H9 (cell line): Measurements from ENCODE around the gene PPP2R3B. TPM values are rescaled to one million over a fixed set of nuclear protein-coding genes. Genes with fewer than 3 reads are reported as not detected.

Source experiments
- DNase-seq: peaks from one replicate; pipeline ENCODE4 v3.0.0-alpha.2; 2017
- H2AFZ ChIP-seq: one replicate; pipeline ENCODE4 v1.6.1; 2013; ENCODE audit warnings: mild to moderate bottlenecking, low read length, control low read depth, moderate library complexity
- H2AK5ac ChIP-seq: 2 replicates; pipeline ENCODE4 v1.6.1; 2013; ENCODE audit warnings: low read length, control low read depth, mixed read lengths; ENCODE audit not compliant: insufficient read length
- H2BK120ac ChIP-seq: one replicate; pipeline ENCODE4 v1.6.1; 2013; ENCODE audit warnings: low read depth, mild to moderate bottlenecking, low read length, control low read depth, inconsistent platforms; ENCODE audit not compliant: poor library complexity, severe bottlenecking
- H2BK12ac ChIP-seq: 2 replicates; pipeline ENCODE4 v1.6.1; 2013; ENCODE audit warnings: low read length, control low read depth, mixed read lengths, low read depth; ENCODE audit not compliant: insufficient read length
- H2BK15ac ChIP-seq: 2 replicates; pipeline ENCODE4 v1.6.1; 2013; ENCODE audit warnings: low read depth, low read length, control low read depth
- H2BK20ac ChIP-seq: one replicate; pipeline ENCODE4 v1.6.1; 2013; ENCODE audit warnings: low read depth, mild to moderate bottlenecking, low read length, control low read depth, inconsistent platforms; ENCODE audit not compliant: poor library complexity, severe bottlenecking
- H2BK5ac ChIP-seq: 2 replicates; pipeline ENCODE4 v1.6.1; 2013; ENCODE audit warnings: low read length, control low read depth, mixed read lengths; ENCODE audit not compliant: insufficient read length
- H3K14ac ChIP-seq: 2 replicates; pipeline ENCODE4 v1.6.1; 2013; ENCODE audit warnings: low read length, control low read depth; ENCODE audit not compliant: insufficient read depth
- H3K18ac ChIP-seq: 2 replicates; pipeline ENCODE4 v1.6.1; 2013; ENCODE audit warnings: low read depth, mild to moderate bottlenecking, mixed read lengths, low read length, control low read depth; ENCODE audit not compliant: insufficient read length
- H3K23ac ChIP-seq: 2 replicates; pipeline ENCODE4 v1.6.1; 2013; ENCODE audit warnings: low read length, control low read depth, mixed read lengths, low read depth; ENCODE audit not compliant: insufficient read length
- H3K23me2 ChIP-seq: 2 replicates; pipeline ENCODE4 v1.6.1; 2013; ENCODE audit warnings: low read depth, mild to moderate bottlenecking, mixed read lengths, low read length, control low read depth; ENCODE audit not compliant: insufficient read length, poor library complexity, severe bottlenecking
- H3K27ac ChIP-seq: 2 replicates; pipeline ENCODE4 v1.5.1; 2013; ENCODE audit warnings: low read length, control low read depth, mixed read lengths, low read depth; ENCODE audit not compliant: insufficient read length
- H3K27me3 ChIP-seq: 2 replicates; pipeline ENCODE4 v1.6.1; 2013; ENCODE audit warnings: low read length, control low read depth, inconsistent platforms; ENCODE audit not compliant: insufficient read depth
- H3K4ac ChIP-seq: 2 replicates; pipeline ENCODE4 v1.6.1; 2013; ENCODE audit warnings: low read depth, mild to moderate bottlenecking, control low read depth, inconsistent platforms, low read length, moderate library complexity
- H3K4me1 ChIP-seq: 2 replicates; pipeline ENCODE4 v1.6.1; 2013; ENCODE audit warnings: low read length, control low read depth, inconsistent platforms; ENCODE audit not compliant: insufficient read depth
- H3K4me2 ChIP-seq: 2 replicates; pipeline ENCODE4 v1.6.1; 2013; ENCODE audit warnings: low read length, control low read depth, mixed read lengths; ENCODE audit not compliant: insufficient read length, insufficient read depth
- H3K56ac ChIP-seq: 2 replicates; pipeline ENCODE4 v1.6.1; 2013; ENCODE audit warnings: low read depth, mild to moderate bottlenecking, mixed read lengths, low read length, control low read depth; ENCODE audit not compliant: insufficient read length
- H3K79me1 ChIP-seq: 2 replicates; pipeline ENCODE4 v1.6.1; 2013; ENCODE audit warnings: low read depth, mild to moderate bottlenecking, moderate library complexity, low read length, control low read depth, inconsistent platforms; ENCODE audit not compliant: insufficient read depth, poor library complexity, severe bottlenecking
- H3K79me2 ChIP-seq: 2 replicates; pipeline ENCODE4 v1.6.1; 2013; ENCODE audit warnings: low read length, control low read depth, inconsistent platforms; ENCODE audit not compliant: insufficient read depth
- H3K9ac ChIP-seq: 2 replicates; pipeline ENCODE4 v1.6.1; 2013; ENCODE audit warnings: low read length, control low read depth, mixed read lengths; ENCODE audit not compliant: insufficient read length; ENCODE audit errors: extremely low read depth
- H3K9me3 ChIP-seq: one replicate; pipeline ENCODE4 v1.6.1; 2013; ENCODE audit warnings: low read depth, low read length, inconsistent platforms; ENCODE audit not compliant: control insufficient read depth
- H3T11ph ChIP-seq: one replicate; pipeline ENCODE4 v1.6.1; 2013; ENCODE audit warnings: mild to moderate bottlenecking, low read length, control low read depth, inconsistent platforms
- H4K20me1 ChIP-seq: one replicate; pipeline ENCODE4 v1.6.1; 2013; ENCODE audit not compliant: control insufficient read depth, insufficient read length, insufficient read depth
- H4K5ac ChIP-seq: 2 replicates; pipeline ENCODE4 v1.6.1; 2013; ENCODE audit warnings: low read depth, mild to moderate bottlenecking, mixed read lengths, low read length, control low read depth; ENCODE audit not compliant: insufficient read length
- H4K8ac ChIP-seq: replicated peaks from 2 replicates; pipeline ENCODE4 v1.6.1; 2013; ENCODE audit warnings: low read length, control low read depth, mixed read lengths, low read depth; ENCODE audit not compliant: insufficient read length
- H4K91ac ChIP-seq: 2 replicates; pipeline ENCODE4 v1.6.1; 2013; ENCODE audit warnings: low read depth, mild to moderate bottlenecking, moderate library complexity, mixed read lengths, low read length, control low read depth; ENCODE audit not compliant: insufficient read length
- H3K27ac Mint-ChIP-seq, 3 experiments: 2 replicates in 2 of 3; 3 replicates in 1 of 3; pipeline ENCODE4 v1.8.0; 2020 to 2021; ENCODE audit warnings: mixed read lengths in 3 of 3, mild to moderate bottlenecking in 1 of 3, moderate library complexity in 1 of 3
- H3K27me3 Mint-ChIP-seq: 2 replicates; pipeline ENCODE4 v1.8.0; 2021; ENCODE audit warnings: low read depth, mild to moderate bottlenecking, moderate library complexity, mixed read lengths
- H3K36me3 Mint-ChIP-seq, 3 experiments: 2 replicates in 2 of 3; 3 replicates in 1 of 3; pipeline ENCODE4 v1.8.0; 2020 to 2021; ENCODE audit warnings: low read depth in 3 of 3, mixed read lengths in 3 of 3; ENCODE audit not compliant: insufficient read depth in 1 of 3
- H3K4me1 Mint-ChIP-seq, 2 experiments: 2 replicates each; pipeline ENCODE4 v1.8.0; 2020; ENCODE audit warnings: mixed read lengths in 2 of 2
- H3K4me3 Mint-ChIP-seq, 2 experiments: 2 replicates in 1 of 2; 3 replicates in 1 of 2; pipeline ENCODE4 v1.8.0; 2020 to 2021; ENCODE audit warnings: mild to moderate bottlenecking in 2 of 2, mixed read lengths in 2 of 2, moderate library complexity in 1 of 2
- H3K9me3 Mint-ChIP-seq, 2 experiments: 2 replicates in 1 of 2; 3 replicates in 1 of 2; pipeline ENCODE4 v1.8.0; 2020; ENCODE audit warnings: mild to moderate bottlenecking in 2 of 2, mixed read lengths in 2 of 2, moderate library complexity in 1 of 2
- CTCF ChIP-seq: fragments of 200-600 bp; sonication (generic); conservative IDR thresholded peaks from 3 replicates; pipeline ENCODE4 v1.8.0; 2021; ENCODE audit warnings: antibody characterized with exemption, mild to moderate bottlenecking
- WGBS: extraction: QIAGEN DNeasy Blood & Tissue Kit; methylation state at CpG from one replicate; pipeline ENCODE4 v1.1.7; 2013; ENCODE audit warnings: missing lambda C conversion rate, low lambda C conversion rate, mixed read lengths; ENCODE audit not compliant: insufficient read length; ENCODE audit errors: extremely low coverage; 5-methylcytosine and 5-hydroxymethylcytosine counted together
- total RNA-seq: library from RNA; stranded (reverse); gene quantifications from 2 replicates; pipeline ENCODE4 v1.2.1, GENCODE V29; 2021

Gene PPP2R3B
- total RNA-seq, 1 experiment from 2014 or later = 72.1 TPM

GRCh38 chrX:346034-346813, 40.5 kb downstream of the PPP2R3B start:
- Histone ChIP-seq H3K9ac (no peak overlapping the region), H2BK120ac (no peak overlapping the region), H2AK5ac (no peak overlapping the region), H3K27ac (no peak overlapping the region), H3K23me2 (no peaks in the 10 kb centered on the region), H3K79me1 (peaks cover 3% of the 10 kb centered on the region), H4K8ac (no peak overlapping the region), H2AFZ (no peak overlapping the region), H2BK5ac (no peak overlapping the region), H3T11ph (no peak overlapping the region), H3K27me3 (no peaks in the 10 kb centered on the region), H2BK12ac (no peak overlapping the region), H3K4ac (no peak overlapping the region), H3K56ac (no peak overlapping the region), H3K14ac (no peak overlapping the region), H3K4me2 (no peak overlapping the region), H3K79me2 (no peaks in the 10 kb centered on the region; the same call in 1 of the 2 replicates), H2BK20ac (no peak overlapping the region), H3K9me3 (no peaks in the 10 kb centered on the region), H4K5ac (no peak overlapping the region), H3K4me1 (no peaks in the 10 kb centered on the region), H3K23ac (no peak overlapping the region), H2BK15ac (no peak overlapping the region), H4K91ac (no peak overlapping the region), H3K18ac (no peak overlapping the region), H4K20me1 (no peaks in the 10 kb centered on the region)
- peaks cover 0 to 6% of the 10 kb centered on the region in 2 experiments; a peak in 1 of 4 replicates for H3K4me1 Mint-ChIP-seq
- H3K9me3 Mint-ChIP-seq = peaks cover 0 to 2% of the 10 kb centered on the region in 2 experiments; a peak in 2 of 5 replicates
- no CpG with 5 or more reads among the region's 75 CpGs for WGBS
- no peak overlapping the region for H3K4me3 Mint-ChIP-seq
- H3K27ac Mint-ChIP-seq = no peak overlapping the region
- TF ChIP-seq CTCF = peak; percentile 39; the same call in 2 of the 3 replicates
- peaks cover 11 to 45% (median 43%) of the 10 kb centered on the region in 3 experiments; a peak in 6 of 7 replicates for H3K36me3 Mint-ChIP-seq
- no peaks in the 10 kb centered on the region for H3K27me3 Mint-ChIP-seq
- no peak for DNase-seq
